ENCODE results near the gene SRBD1. TPM values are rescaled to one million over a fixed set of nuclear protein-coding genes. Genes with fewer than 3 reads are reported as not detected.

SRBD1 gene
- polyA plus RNA-seq, 1 donor (not counting 4 experiments of a cell fraction or from before 2014, with no cell fraction given): 8.8 TPM

DNA sequence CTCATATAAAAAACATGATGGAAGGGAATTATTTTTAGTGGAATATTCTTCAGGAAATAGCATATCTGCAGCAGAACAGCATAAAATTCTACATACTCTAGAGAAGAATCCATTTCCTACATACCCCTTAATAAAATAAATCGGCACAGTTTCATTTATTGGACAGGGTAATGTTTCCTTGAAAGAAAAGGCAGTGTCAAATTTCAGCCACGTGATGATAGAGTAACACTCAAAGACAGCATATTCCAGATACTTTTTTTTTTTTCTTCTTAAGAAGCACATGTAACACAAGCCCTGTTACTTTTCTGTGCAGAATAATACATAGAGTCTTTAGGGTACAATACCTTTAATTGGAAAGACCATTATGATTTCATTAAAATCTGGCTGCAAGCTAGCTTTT is 204.4 kb downstream of the SRBD1 start:
- TF ChIP-seq EZH2 (IDR thresholded peaks at IDR 0.05; ENCODE audit: low read length): no peak
- TF ChIP-seq, protein P1, sequence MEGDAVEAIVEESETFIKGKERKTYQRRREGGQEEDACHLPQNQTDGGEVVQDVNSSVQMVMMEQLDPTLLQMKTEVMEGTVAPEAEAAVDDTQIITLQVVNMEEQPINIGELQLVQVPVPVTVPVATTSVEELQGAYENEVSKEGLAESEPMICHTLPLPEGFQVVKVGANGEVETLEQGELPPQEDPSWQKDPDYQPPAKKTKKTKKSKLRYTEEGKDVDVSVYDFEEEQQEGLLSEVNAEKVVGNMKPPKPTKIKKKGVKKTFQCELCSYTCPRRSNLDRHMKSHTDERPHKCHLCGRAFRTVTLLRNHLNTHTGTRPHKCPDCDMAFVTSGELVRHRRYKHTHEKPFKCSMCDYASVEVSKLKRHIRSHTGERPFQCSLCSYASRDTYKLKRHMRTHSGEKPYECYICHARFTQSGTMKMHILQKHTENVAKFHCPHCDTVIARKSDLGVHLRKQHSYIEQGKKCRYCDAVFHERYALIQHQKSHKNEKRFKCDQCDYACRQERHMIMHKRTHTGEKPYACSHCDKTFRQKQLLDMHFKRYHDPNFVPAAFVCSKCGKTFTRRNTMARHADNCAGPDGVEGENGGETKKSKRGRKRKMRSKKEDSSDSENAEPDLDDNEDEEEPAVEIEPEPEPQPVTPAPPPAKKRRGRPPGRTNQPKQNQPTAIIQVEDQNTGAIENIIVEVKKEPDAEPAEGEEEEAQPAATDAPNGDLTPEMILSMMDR (optimal IDR thresholded peaks at IDR 0.05 in 1 of 3, IDR thresholded peaks at IDR 0.05 in 1 of 3, conservative IDR thresholded peaks at IDR 0.05 in 1 of 3; ENCODE audit: extremely low read depth in 1 of 3, insufficient read depth in 2 of 3, low read length in 3 of 3): no peak
- no peak overlapping the region for H3K9ac ChIP-seq (ENCODE audit: control insufficient read depth, extremely low read depth, insufficient read depth, low read length)
- H3K4me1 ChIP-seq (ENCODE audit: control insufficient read depth, extremely low read depth, insufficient read depth, low read length): no peaks in the 10 kb centered on the region
- no peak overlapping the region for H2AFZ ChIP-seq (ENCODE audit: control insufficient read depth, low read length)
- FAIRE-seq (no peak), DNase-seq (ENCODE audit: low read depth, low spot score) (no peak)
- no peak overlapping the region for H3K27ac ChIP-seq (ENCODE audit: control insufficient read depth, insufficient read depth, low read length)
- dilution Hi-C loops (cut with MboI; ENCODE audit: extremely low pct_ligation_motif_present, low sequenced_read_pairs): no loop called here
- no peak overlapping the region for H3K4me3 ChIP-seq (ENCODE audit: control insufficient read depth in 2 of 3, extremely low read depth in 1 of 3, insufficient read depth in 2 of 3, low read depth in 1 of 3, low read length in 3 of 3)
- no peaks in the 10 kb centered on the region for H4K20me1 ChIP-seq (ENCODE audit: control insufficient read depth, extremely low read depth, insufficient read depth, low read length)
- no peak overlapping the region for H3K4me2 ChIP-seq (ENCODE audit: control insufficient read depth, extremely low read depth, insufficient read depth, low read depth, low read length)
- no peaks in the 10 kb centered on the region for H3K79me2 ChIP-seq (ENCODE audit: control insufficient read depth, insufficient read depth, low read length)
- no peaks in the 10 kb centered on the region for H3K9me1 ChIP-seq (ENCODE audit: control insufficient read depth, extremely low read depth, insufficient read depth, low read length)
- no peaks in the 10 kb centered on the region for H3K36me3 ChIP-seq (ENCODE audit: control insufficient read depth in 2 of 2, extremely low read depth in 1 of 2, insufficient read depth in 2 of 2, low read length in 2 of 2)
- no peaks in the 10 kb centered on the region for H3K27me3 ChIP-seq (ENCODE audit: control insufficient read depth, extremely low read depth, insufficient read depth, low read length)
- H3K9me3 ChIP-seq (ENCODE audit: control insufficient read depth, low read depth, low read length): no peaks in the 10 kb centered on the region

DNA sequence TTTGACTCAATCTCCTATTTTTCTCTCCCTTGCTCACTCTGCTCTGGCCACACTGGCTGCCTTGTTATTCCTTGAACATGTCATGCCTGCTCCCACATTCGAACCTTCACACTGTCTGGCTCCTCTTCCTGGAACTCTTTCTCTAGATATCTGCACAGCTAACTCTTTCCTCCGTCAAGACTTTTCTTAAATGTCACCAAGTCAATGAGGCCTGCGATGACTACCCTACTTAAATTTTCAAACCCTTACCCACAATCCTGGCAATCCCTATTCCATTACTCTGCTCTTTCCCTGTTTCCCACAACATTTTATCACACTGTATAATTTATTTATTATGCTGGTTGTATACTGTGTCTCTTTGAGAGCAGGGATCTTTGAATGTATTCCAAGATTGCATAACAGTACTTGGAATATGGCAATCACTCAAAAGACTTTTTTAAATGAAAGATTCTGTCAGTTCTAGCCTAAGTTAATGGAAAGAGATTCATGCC is 206.2 kb downstream of the SRBD1 start:
- DNase-seq (ENCODE audit: low read depth, low spot score): no peak
- Histone ChIP-seq H2AFZ (ENCODE audit: control insufficient read depth, low read length) (no peak overlapping the region), H3K27ac (ENCODE audit: control insufficient read depth, insufficient read depth, low read length) (no peak overlapping the region), H3K9me3 (ENCODE audit: control insufficient read depth, low read depth, low read length) (no peaks in the 10 kb centered on the region), H3K79me2 (ENCODE audit: control insufficient read depth, insufficient read depth, low read length) (no peaks in the 10 kb centered on the region), H3K4me2 (ENCODE audit: control insufficient read depth, extremely low read depth, insufficient read depth, low read depth, low read length) (no peak overlapping the region), H3K4me1 (ENCODE audit: control insufficient read depth, extremely low read depth, insufficient read depth, low read length) (no peaks in the 10 kb centered on the region), H3K9ac (ENCODE audit: control insufficient read depth, extremely low read depth, insufficient read depth, low read length) (no peak overlapping the region), H4K20me1 (ENCODE audit: control insufficient read depth, extremely low read depth, insufficient read depth, low read length) (no peaks in the 10 kb centered on the region), H3K4me3 (ENCODE audit: control insufficient read depth in 2 of 3, extremely low read depth in 1 of 3, insufficient read depth in 2 of 3, low read depth in 1 of 3, low read length in 3 of 3) (no peak overlapping the region), H3K36me3 (ENCODE audit: control insufficient read depth in 2 of 2, extremely low read depth in 1 of 2, insufficient read depth in 2 of 2, low read length in 2 of 2) (no peaks in the 10 kb centered on the region), H3K9me1 (ENCODE audit: control insufficient read depth, extremely low read depth, insufficient read depth, low read length) (no peaks in the 10 kb centered on the region), H3K27me3 (ENCODE audit: control insufficient read depth, extremely low read depth, insufficient read depth, low read length) (no peaks in the 10 kb centered on the region)
- dilution Hi-C loops (cut with MboI; ENCODE audit: extremely low pct_ligation_motif_present, low sequenced_read_pairs): no loop called here
- no peak for FAIRE-seq
- TF ChIP-seq EZH2 (IDR thresholded peaks at IDR 0.05; ENCODE audit: low read length): no peak
- TF ChIP-seq, protein P1 (optimal IDR thresholded peaks at IDR 0.05 in 1 of 3, IDR thresholded peaks at IDR 0.05 in 1 of 3, conservative IDR thresholded peaks at IDR 0.05 in 1 of 3; ENCODE audit: extremely low read depth in 1 of 3, insufficient read depth in 2 of 3, low read length in 3 of 3): no peak
